ENCODE measurements around the gene DNAH6.
"Not testable (repeated sequence)": the region's sequence is repeated elsewhere in the genome, so short reads cannot be mapped to it uniquely, and the experiment has no call there.

DNAH6 gene

GRCh38 chr2:84768840-84769239 lies 252.5 kb downstream of the DNAH6 start:
- no peak for DNase-seq

GRCh38 chr2:84770280-84770679 lies 254.0 kb downstream of the DNAH6 start:
- no peak for DNase-seq

DNA sequence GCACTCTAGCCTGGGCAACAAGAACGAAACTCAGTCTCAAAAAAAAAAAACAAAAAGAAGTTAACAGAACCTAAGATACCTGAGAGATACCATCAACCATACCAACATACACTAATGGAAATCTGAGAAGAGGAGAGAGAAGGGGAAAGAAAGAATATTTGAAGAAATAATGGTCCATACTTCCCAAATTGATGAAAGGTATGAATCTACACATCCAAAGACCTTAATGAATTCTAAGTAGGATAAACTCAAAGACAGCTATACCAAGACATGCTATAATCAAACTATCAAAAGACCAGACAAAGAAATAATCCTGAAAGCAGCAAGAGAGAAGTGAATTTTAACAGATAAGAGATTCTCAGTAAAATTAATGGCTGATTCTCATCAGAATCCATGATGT lies 255.0 kb downstream of the DNAH6 start:
- DNase-seq, result no peak

DNA sequence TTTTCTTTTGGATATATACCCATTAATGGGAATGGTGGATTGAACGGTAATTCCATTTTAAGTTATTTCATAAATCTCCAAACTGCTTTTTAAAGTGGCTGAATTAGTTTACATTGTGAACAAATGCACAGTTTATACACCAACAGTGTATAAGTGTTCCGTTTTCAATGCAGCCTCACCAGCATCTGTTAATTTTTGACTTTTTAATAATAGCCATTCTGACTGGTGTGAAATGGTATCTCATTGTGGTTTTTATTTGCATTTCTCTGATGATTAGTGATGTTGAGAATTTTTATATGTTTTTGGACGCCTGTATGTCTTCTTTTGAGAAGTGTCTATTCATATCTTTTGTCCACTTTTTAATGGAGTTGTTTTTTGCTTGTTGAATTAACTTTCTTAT lies 257.3 kb downstream of the DNAH6 start:
- not testable (repeated sequence) for DNase-seq

GRCh38 chr2:84776011-84776410 lies 259.7 kb downstream of the DNAH6 start:
- no peak for DNase-seq

GRCh38 chr2:84778911-84779690 lies 262.8 kb downstream of the DNAH6 start:
- DNase-seq, result no peak

- DNase-seq, result no peak
These were observed 263.5 kb downstream of the DNAH6 start for GRCh38 chr2:84779781-84780180.

DNA sequence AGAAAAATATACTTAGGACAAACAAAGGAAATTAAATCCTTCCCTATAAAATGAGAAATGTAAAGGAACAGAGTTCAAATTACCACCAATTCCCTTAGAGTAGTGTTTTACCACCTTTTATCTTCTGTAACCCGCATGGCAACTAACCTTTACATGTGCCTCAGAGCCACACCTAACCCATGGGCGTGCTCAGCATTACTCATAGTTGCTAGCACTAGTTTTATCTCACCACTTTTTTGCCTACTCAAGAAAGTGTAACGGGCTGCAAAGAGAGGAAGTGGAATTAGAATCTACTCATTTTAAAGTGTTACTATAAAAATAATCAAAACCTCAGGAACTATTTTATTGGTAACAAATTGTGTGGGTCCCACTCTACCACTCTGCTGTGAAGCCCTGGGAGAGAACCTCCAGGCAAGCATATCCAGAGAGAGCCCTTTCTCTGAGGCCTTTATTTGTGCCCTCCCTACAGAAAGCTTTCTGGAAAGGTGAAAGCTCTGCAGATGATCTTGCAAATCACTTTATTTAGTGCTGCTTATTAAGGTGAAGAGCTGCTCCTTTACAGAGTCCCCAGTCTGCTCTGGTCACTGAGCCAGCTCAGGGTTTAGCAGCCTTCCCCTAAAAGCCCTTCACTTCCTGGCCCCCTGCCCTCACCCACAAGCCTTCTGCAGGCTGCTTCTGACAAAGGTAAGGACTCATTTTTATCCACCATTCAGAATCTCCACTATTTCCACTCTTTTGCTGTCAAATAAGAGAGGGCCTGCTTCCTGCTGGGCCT lies 265.8 kb downstream of the DNAH6 start:
- peak; percentile 59 for DNase-seq

GRCh38 chr2:84782717-84783442 lies 266.6 kb downstream of the DNAH6 start:
- peak; percentile 15 for DNase-seq

GRCh38 chr2:84785950-84786349 lies 269.7 kb downstream of the DNAH6 start:
- DNase-seq, result no peak

DNA sequence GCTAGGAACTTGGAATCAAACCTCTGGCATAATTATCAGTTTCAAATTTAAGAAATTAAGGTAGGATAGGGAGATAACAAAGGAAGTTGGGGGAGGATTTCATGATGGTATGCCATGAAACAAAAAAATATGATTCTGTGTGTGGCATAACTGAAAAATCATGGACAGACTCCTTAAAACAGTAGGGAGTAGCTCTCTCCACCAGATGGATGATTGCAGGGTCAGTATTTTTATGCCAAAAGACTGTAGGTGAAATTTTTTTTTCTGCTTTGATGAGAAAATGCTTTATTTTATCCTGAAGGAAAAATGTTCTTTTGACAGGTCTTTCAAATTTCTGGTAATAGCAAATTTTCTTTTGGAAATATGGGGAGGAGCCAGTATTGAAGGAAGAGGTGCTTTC lies 270.3 kb downstream of the DNAH6 start:
- no peak for DNase-seq

- no peak for DNase-seq
These were observed 271.7 kb downstream of the DNAH6 start for GRCh38 chr2:84788027-84788426.

- DNase-seq, result no peak
These were observed 272.2 kb downstream of the DNAH6 start for GRCh38 chr2:84788498-84788897.

GRCh38 chr2:84792856-84793522 lies 276.7 kb downstream of the DNAH6 start:
- DNase-seq, result no peak

DNA sequence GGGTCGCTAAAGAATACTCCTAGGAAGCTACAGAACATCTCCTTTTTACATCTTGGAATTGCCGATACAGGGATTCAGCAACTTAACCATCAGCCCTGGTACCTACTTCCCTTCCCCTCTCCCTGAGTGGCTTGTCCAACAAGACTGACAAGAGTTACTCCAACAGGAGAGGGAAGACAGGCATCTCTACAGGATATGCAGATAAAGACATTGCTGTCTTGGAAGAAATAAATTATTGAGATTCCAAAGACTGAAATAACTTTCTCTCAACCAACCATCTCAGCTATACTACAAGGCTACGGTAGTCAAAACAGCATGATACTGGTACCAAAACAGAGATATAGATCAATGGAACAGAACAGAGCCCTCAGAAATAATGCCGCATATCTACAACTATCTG lies 277.3 kb downstream of the DNAH6 start:
- no peak for DNase-seq

DNA sequence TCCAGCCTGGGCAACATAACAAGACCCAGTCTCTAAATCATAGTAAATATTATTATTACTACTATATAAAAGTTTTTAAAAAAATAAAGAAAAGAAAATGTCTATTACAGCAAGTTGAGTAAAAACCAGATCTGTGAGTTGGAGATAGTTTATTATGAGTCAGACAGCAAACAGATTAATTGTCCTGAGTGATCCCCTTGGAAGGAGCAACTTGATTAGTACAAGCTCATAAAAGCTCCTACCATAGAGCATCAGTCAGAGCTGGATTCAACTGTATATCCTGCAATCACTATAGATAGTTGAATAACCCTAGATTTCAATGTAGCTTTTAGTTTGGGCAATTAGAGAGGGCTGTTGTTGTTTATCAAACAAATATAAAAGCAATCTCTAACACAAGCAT lies 280.5 kb downstream of the DNAH6 start:
- DNase-seq, result no peak

GRCh38 chr2:84797271-84797670 lies 281.0 kb downstream of the DNAH6 start:
- no peak for DNase-seq

DNA sequence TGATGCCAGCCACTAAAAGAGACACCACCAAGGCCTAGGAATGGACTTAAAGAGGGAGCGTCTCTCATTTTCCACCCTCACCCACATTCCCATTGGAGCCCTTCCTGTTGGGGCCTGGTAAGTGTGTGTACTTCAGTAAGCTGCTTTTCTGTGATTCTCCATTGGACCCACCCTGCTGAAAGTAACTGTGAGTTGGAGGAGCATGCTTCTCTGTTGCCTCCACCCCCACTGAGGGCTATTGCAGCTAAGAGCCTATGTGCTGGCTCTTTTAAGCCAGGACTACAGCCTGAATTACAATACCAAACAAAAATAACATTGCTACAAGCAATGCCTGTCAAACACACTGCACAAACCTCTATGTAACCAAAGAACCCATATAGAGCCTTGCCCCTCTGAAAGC lies 283.5 kb downstream of the DNAH6 start:
- DNase-seq, result no peak

DNA sequence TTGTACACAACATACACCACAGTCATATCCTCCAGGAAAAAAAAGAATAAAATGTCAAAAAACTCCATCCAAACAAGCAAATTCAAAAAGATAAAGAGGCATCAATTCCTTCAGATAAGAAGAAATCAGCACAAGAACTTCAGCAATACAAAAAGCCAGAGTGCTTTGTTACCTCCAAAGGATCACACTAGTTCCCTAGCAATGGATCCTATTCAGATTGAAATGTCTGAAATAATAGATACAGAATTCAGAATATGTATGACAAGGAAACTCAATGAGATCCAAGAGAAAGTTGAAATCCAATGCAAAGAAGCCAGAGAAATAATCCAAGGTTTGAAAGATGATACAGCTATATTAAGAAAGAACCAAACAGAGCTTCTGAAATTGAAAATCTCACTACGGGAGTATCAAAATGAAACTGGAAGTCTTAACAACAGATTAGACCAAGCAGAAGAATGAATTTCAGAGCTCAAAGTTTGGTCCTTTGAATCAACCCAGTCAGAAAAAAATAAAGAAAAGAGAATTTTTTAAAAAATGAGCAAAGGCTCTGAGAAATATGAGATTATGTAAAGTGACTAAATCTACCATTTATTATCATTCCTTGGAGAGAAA lies 284.0 kb downstream of the DNAH6 start:
- no peak for DNase-seq

DNA sequence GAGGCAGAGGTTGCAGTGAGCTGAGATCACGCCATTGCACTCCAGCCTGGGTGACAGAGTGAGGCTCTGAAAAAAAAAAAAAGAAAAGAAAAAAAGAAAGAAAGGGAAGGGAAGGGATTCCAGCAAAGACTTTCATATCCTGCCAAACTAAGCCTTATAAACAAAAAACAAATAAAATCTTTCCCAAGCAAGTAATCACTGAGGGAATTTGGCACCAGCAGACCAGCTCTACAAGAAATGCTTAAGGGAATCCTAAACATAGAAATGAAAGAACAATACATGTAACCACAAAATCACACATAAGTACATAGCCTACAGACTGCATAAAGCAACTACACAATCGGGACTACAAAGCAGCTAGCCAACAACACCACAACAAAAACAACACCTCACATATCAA lies 285.5 kb downstream of the DNAH6 start:
- DNase-seq, result no peak

- no peak for DNase-seq
These were observed 289.1 kb downstream of the DNAH6 start for GRCh38 chr2:84805250-84805958.

GRCh38 chr2:84807063-84807485 lies 290.8 kb downstream of the DNAH6 start:
- no peak for DNase-seq
